ENCODE data around the gene ADM2. TPM values are rescaled to one million over a fixed set of nuclear protein-coding genes. Genes with fewer than 3 reads are reported as not detected.

Gene ADM2
- total and polyA plus RNA-seq, 2 of the 13 experiments (the other 11 are each of a cell fraction or from before 2014, with no cell fraction given), result 1.2 to 3.0 TPM

DNA sequence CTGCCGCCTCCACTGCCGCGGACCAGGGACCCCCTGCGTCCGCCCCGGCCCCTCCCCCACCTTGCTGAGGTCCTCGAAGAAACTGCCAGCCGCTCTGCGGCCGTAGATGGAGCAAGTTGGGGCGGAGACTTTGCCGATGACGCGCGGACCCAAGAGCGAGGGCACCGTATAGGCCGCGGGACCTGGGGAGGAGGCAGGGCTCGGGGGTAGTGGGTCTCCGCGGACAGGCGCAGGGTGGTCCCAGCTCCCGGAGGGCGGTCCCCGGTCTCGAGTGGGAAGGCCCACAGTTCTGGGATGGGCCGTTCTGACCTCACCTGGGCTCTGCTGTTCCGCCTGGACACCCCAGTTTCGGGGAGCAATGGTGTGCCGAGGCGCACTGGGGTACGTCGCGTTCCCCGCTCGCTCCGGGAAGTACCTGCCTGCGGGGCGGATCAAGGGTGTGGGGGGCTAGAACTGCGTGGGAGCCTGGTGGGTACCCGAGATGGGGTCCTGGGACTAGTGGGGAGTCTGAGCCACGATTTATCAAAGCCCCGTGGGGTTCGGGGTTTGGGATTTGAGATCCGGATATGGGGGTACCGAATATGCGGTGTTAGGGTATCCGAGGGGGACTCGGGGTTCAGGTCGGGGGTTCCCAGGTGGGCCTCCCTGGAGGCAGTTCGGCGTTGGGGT lies 49.7 kb downstream of the ADM2 start (continued):
- TF ChIP-seq ZNF558 (CRISPR knock-in tag; IDR thresholded peaks at IDR 0.05; ENCODE audit: borderline replicate concordance) (no peak), ZNF430 (CRISPR knock-in tag; IDR thresholded peaks at IDR 0.05) (peak; percentile 6; the same call in 1 of the 2 replicates), SETDB1 (CRISPR knock-in tag; IDR thresholded peaks at IDR 0.05; ENCODE audit: borderline replicate concordance) (no peak), ZBTB7A (CRISPR knock-in tag; IDR thresholded peaks at IDR 0.05) (peak; percentile 19; the same call in 1 of the 2 replicates), ZNF773 (CRISPR knock-in tag; IDR thresholded peaks at IDR 0.05; ENCODE audit: borderline replicate concordance) (no peak), ZNF850 (CRISPR knock-in tag; conservative IDR thresholded peaks at IDR 0.05) (no peak), KDM1A (CRISPR knock-in tag; IDR thresholded peaks at IDR 0.05) (no peak), ZMYM4 (CRISPR knock-in tag; IDR thresholded peaks at IDR 0.05) (0 out of 2 replicates have a peak, but pooled peaks have one; percentile 1), BHLHE40 (IDR thresholded peaks at IDR 0.05; ENCODE audit: low read length) (no peak), SNRNP70 (IDR thresholded peaks at IDR 0.05; ENCODE audit: low read depth, low read length) (no peak), ZNF446 (CRISPR knock-in tag; IDR thresholded peaks at IDR 0.05) (peak; percentile 34; the same call in 1 of the 2 replicates), ZC3H13 (CRISPR knock-in tag; IDR thresholded peaks at IDR 0.05) (peak; percentile 82), ZNF343 (CRISPR knock-in tag; IDR thresholded peaks at IDR 0.05) (no peak), ZNF616 (CRISPR knock-in tag; IDR thresholded peaks at IDR 0.05; ENCODE audit: low read depth) (no peak; the same call in 1 of the 2 replicates), SIN3A (IDR thresholded peaks at IDR 0.05; ENCODE audit: borderline replicate concordance, low read depth, low read length) (0 out of 2 replicates have a peak, but pooled peaks have one; percentile 12), SP1 (IDR thresholded peaks at IDR 0.05) (no peak), SP1 (CRISPR knock-in tag; IDR thresholded peaks at IDR 0.05) (no peak), ZNF615 (CRISPR knock-in tag; IDR thresholded peaks at IDR 0.05; ENCODE audit: borderline replicate concordance) (no peak), SP4 (CRISPR knock-in tag; IDR thresholded peaks at IDR 0.05) (no peak), PTBP1 (IDR thresholded peaks at IDR 0.05; ENCODE audit: low read depth, low read length, poor library complexity, severe bottlenecking) (no peak)
- TF ChIP-seq, protein P1, sequence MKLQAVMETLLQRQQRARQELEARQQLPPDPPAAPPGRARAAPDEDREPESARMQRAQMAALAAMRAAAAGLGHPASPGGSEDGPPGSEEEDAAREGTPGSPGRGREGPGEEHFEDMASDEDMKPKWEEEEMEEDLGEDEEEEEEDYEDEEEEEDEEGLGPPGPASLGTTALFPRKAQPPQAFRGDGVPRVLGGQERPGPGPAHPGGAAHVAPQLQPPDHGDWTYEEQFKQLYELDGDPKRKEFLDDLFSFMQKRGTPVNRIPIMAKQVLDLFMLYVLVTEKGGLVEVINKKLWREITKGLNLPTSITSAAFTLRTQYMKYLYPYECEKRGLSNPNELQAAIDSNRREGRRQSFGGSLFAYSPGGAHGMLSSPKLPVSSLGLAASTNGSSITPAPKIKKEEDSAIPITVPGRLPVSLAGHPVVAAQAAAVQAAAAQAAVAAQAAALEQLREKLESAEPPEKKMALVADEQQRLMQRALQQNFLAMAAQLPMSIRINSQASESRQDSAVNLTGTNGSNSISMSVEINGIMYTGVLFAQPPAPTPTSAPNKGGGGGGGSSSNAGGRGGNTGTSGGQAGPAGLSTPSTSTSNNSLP (IDR thresholded peaks at IDR 0.05; ENCODE audit: low read depth, low read length), result no peak
- TF ChIP-seq, protein P2, sequence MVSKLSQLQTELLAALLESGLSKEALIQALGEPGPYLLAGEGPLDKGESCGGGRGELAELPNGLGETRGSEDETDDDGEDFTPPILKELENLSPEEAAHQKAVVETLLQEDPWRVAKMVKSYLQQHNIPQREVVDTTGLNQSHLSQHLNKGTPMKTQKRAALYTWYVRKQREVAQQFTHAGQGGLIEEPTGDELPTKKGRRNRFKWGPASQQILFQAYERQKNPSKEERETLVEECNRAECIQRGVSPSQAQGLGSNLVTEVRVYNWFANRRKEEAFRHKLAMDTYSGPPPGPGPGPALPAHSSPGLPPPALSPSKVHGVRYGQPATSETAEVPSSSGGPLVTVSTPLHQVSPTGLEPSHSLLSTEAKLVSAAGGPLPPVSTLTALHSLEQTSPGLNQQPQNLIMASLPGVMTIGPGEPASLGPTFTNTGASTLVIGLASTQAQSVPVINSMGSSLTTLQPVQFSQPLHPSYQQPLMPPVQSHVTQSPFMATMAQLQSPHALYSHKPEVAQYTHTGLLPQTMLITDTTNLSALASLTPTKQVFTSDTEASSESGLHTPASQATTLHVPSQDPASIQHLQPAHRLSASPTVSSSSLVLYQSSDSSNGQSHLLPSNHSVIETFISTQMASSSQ (IDR thresholded peaks at IDR 0.05; ENCODE audit: low read depth), result no peak
- TF ChIP-seq, protein P2 (CRISPR knock-in tag; IDR thresholded peaks at IDR 0.05; ENCODE audit: borderline replicate concordance), result no peak
- TF ChIP-seq, protein P3, sequence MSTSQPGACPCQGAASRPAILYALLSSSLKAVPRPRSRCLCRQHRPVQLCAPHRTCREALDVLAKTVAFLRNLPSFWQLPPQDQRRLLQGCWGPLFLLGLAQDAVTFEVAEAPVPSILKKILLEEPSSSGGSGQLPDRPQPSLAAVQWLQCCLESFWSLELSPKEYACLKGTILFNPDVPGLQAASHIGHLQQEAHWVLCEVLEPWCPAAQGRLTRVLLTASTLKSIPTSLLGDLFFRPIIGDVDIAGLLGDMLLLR (CRISPR knock-in tag; IDR thresholded peaks at IDR 0.05), result no peak
- TF ChIP-seq, protein P4, sequence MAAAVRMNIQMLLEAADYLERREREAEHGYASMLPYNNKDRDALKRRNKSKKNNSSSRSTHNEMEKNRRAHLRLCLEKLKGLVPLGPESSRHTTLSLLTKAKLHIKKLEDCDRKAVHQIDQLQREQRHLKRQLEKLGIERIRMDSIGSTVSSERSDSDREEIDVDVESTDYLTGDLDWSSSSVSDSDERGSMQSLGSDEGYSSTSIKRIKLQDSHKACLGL (CRISPR knock-in tag; IDR thresholded peaks at IDR 0.05), result no peak

Measured in HepG2 (cell line).